ENCODE measurements around the gene KIF13A.

Gene KIF13A

DNA sequence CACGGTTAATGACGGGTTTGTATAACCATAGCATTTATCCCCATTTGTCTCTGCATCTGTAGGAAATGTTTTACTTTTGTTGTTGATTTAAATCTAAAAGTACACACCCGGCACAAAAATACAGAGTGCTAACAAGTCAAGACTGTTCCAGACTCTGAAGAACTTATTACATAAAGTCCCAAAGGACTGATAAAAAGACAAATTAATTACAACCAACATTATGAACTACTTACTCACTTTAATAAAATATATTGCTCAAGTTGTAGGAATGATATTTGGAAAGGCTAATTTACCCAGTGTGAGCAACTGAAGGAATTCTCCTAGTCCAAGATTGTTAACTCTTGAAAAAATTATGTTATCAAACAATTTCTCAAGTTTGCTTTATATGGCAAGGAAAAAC is 115.6 kb downstream of the KIF13A start:
- Histone ChIP-seq H2AFZ (ENCODE audit: low read depth, low read length) (no peak overlapping the region), H3K27me3 (ENCODE audit: insufficient read depth, low read length) (no peaks in the 10 kb centered on the region), H3K4me3 (ENCODE audit: low read length) (no peak overlapping the region), H3K4me1 (ENCODE audit: insufficient read depth, low read length) (peaks cover 3% of the 10 kb centered on the region), H3K9me3 (ENCODE audit: low read length) (peaks cover 3% of the 10 kb centered on the region), H3K36me3 (ENCODE audit: insufficient read depth, low read length) (no peaks in the 10 kb centered on the region)

DNA sequence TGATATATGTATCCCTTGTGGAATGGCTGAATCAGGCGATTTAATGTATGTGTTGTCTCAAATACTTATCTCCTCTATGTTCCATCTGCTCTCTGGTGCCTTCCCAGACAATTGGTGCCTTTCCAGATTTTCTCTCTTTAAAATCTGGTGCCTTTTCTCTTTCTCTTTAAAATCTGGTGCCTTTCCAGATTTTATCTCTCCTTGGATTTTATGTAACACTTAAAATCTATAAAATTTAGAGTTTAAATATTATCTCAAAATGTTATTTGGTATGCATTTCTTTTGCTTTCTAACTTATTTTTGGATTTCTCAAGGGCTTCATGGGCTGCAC is 116.3 kb downstream of the KIF13A start:
- Histone ChIP-seq H3K9me3 (ENCODE audit: low read length) (peaks cover 3% of the 10 kb centered on the region), H3K27me3 (ENCODE audit: insufficient read depth, low read length) (no peaks in the 10 kb centered on the region), H3K4me3 (ENCODE audit: low read length) (no peak overlapping the region), H3K36me3 (ENCODE audit: insufficient read depth, low read length) (no peaks in the 10 kb centered on the region), H3K4me1 (ENCODE audit: insufficient read depth, low read length) (peaks cover 1% of the 10 kb centered on the region), H2AFZ (ENCODE audit: low read depth, low read length) (no peak overlapping the region)

- H3K4me1 ChIP-seq (ENCODE audit: insufficient read depth, low read length): peaks cover 5% of the 10 kb centered on the region
- H2AFZ ChIP-seq (ENCODE audit: low read depth, low read length): no peak overlapping the region
- H3K36me3 ChIP-seq (ENCODE audit: insufficient read depth, low read length): no peaks in the 10 kb centered on the region
- no peaks in the 10 kb centered on the region for H3K27me3 ChIP-seq (ENCODE audit: insufficient read depth, low read length)
- no peak overlapping the region for H3K4me3 ChIP-seq (ENCODE audit: low read length)
- peaks cover 3% of the 10 kb centered on the region for H3K9me3 ChIP-seq (ENCODE audit: low read length)
These were observed 116.9 kb downstream of the KIF13A start for GRCh38 chr6:17870300-17871188.

GRCh38 chr6:17869753-17870050 is 117.7 kb downstream of the KIF13A start:
- Histone ChIP-seq H2AFZ (ENCODE audit: low read depth, low read length) (no peak overlapping the region), H3K4me1 (ENCODE audit: insufficient read depth, low read length) (peaks cover 9% of the 10 kb centered on the region), H3K4me3 (ENCODE audit: low read length) (no peak overlapping the region), H3K27me3 (ENCODE audit: insufficient read depth, low read length) (no peaks in the 10 kb centered on the region), H3K9me3 (ENCODE audit: low read length) (peaks cover under 1% of the 10 kb centered on the region), H3K36me3 (ENCODE audit: insufficient read depth, low read length) (no peaks in the 10 kb centered on the region)

DNA sequence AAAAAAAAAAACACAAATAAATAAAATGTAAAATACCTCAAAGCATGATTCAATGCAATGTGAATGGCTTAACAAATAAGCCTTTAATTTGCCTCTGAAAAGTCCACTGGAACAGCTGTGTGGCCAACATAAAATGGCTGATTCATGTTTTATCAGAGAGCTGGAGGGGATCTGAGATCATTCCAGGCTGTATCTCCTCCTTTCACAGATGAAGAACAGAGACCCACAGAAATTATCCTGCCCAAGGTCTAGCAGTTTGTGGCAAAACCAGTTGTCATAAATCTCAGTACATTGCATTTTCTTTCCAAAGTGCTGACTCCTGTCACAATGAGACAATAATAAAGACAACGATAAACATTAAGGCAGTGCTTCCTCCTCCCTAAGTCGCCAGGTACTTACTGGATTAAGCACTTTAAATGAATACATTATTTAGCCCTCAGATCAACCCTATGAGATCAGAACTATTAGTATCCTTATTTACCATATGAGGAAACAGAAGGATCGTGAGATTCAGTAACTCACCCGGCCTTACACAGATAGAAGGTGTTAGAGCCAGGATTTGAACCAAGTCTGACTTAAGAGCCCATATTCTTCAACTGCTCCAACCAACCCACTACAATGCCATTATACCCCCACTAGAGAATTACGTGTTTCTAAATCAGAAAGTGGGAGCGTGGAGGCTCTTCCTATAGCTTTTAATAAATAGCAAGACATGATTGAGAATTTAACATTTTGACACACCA is 118.3 kb downstream of the KIF13A start:
- no peaks in the 10 kb centered on the region for H3K27me3 ChIP-seq (ENCODE audit: insufficient read depth, low read length)

DNA sequence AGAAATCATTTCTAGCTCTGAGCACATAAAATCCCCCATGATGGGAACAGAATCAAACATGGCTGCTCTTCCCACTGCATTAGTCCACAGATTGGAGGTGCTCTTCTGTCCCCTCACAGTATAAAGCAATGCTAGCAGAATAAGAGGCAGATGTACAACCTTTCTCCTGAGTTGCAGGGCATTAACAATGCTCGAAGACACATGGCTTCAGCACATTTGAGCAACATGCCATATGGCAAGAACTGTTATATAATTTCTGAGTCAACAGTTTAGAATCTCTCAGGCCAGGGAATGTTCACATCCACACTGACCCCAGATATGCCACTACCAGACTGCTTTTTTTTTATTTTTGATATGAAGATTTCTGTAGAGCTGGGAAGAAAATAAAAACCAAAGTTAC is 119.6 kb downstream of the KIF13A start:
- no peaks in the 10 kb centered on the region for H3K36me3 ChIP-seq (ENCODE audit: insufficient read depth, low read length)
- no peak overlapping the region for H3K4me3 ChIP-seq (ENCODE audit: low read length)
- H3K4me1 ChIP-seq (ENCODE audit: insufficient read depth, low read length): peaks cover 9% of the 10 kb centered on the region
- no peak overlapping the region for H2AFZ ChIP-seq (ENCODE audit: low read depth, low read length)
- no peaks in the 10 kb centered on the region for H3K27me3 ChIP-seq (ENCODE audit: insufficient read depth, low read length)
- no peaks in the 10 kb centered on the region for H3K9me3 ChIP-seq (ENCODE audit: low read length)

More for the DNA sequence above, 118.3 kb downstream of the KIF13A start:
- Histone ChIP-seq H3K9me3 (ENCODE audit: low read length) (no peaks in the 10 kb centered on the region), H3K36me3 (ENCODE audit: insufficient read depth, low read length) (no peaks in the 10 kb centered on the region), H3K4me1 (ENCODE audit: insufficient read depth, low read length) (peaks cover 9% of the 10 kb centered on the region), H3K4me3 (ENCODE audit: low read length) (no peak overlapping the region), H2AFZ (ENCODE audit: low read depth, low read length) (no peak overlapping the region)

- no peaks in the 10 kb centered on the region for H3K36me3 ChIP-seq (ENCODE audit: insufficient read depth, low read length)
- no peak overlapping the region for H2AFZ ChIP-seq (ENCODE audit: low read depth, low read length)
- H3K27me3 ChIP-seq (ENCODE audit: insufficient read depth, low read length): no peaks in the 10 kb centered on the region
- H3K4me1 ChIP-seq (ENCODE audit: insufficient read depth, low read length): peaks cover 9% of the 10 kb centered on the region
- no peaks in the 10 kb centered on the region for H3K9me3 ChIP-seq (ENCODE audit: low read length)
- H3K4me3 ChIP-seq (ENCODE audit: low read length): no peak overlapping the region
These were observed 120.5 kb downstream of the KIF13A start for GRCh38 chr6:17866876-17867444.

DNA sequence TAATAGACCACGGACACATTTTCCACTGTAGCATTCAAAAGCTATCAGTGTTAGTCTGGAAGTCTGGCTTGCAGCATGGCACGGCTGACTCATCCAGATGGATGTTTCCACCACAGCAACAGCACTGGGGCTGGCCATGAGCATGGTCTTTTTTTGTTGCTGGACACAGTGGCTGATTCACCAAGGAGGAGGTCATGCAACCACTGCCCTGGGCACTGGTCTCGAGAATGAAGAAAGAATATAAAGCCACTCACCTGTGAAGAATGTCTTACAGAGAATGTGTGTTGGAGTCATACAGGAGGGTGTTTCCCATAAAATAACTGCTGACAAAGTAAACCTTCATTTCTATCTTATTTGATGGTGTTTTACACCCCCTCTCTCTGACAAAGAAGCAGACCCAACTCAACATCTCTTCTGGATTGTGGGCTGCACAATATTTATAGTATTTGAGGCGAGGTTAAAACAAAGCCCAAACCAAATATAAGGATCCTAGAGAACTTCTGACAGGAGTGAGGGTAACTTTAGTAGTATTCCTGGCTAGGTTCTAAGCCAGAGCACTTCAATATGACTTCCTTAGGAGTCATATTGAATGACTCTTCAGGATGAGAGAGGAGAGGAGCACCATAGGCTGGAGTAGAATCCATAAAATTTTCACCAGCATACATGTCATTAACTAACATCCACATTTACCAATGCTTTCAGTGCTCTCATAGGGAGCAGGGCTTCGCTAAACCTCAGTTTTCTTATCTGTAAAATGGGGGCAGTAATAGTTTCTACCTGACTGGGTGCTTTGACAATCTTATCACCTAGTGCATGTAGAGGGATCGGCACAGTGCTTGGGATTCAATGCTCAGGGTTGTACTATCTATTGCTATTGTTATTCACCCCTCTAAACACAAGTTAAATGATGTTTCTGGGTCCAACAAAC is 121.4 kb downstream of the KIF13A start:
- Histone ChIP-seq H3K9me3 (ENCODE audit: low read length) (no peaks in the 10 kb centered on the region), H3K36me3 (ENCODE audit: insufficient read depth, low read length) (no peaks in the 10 kb centered on the region), H3K27me3 (ENCODE audit: insufficient read depth, low read length) (no peaks in the 10 kb centered on the region), H3K4me3 (ENCODE audit: low read length) (no peak overlapping the region), H3K4me1 (ENCODE audit: insufficient read depth, low read length) (peaks cover 9% of the 10 kb centered on the region), H2AFZ (ENCODE audit: low read depth, low read length) (no peak overlapping the region)

GRCh38 chr6:17865243-17865642 is 122.2 kb downstream of the KIF13A start:
- no peak overlapping the region for H3K4me3 ChIP-seq (ENCODE audit: low read length)
- no peaks in the 10 kb centered on the region for H3K36me3 ChIP-seq (ENCODE audit: insufficient read depth, low read length)
- H3K9me3 ChIP-seq (ENCODE audit: low read length): no peaks in the 10 kb centered on the region
- no peak overlapping the region for H2AFZ ChIP-seq (ENCODE audit: low read depth, low read length)
- H3K4me1 ChIP-seq (ENCODE audit: insufficient read depth, low read length): peaks cover 9% of the 10 kb centered on the region
- no peaks in the 10 kb centered on the region for H3K27me3 ChIP-seq (ENCODE audit: insufficient read depth, low read length)

DNA sequence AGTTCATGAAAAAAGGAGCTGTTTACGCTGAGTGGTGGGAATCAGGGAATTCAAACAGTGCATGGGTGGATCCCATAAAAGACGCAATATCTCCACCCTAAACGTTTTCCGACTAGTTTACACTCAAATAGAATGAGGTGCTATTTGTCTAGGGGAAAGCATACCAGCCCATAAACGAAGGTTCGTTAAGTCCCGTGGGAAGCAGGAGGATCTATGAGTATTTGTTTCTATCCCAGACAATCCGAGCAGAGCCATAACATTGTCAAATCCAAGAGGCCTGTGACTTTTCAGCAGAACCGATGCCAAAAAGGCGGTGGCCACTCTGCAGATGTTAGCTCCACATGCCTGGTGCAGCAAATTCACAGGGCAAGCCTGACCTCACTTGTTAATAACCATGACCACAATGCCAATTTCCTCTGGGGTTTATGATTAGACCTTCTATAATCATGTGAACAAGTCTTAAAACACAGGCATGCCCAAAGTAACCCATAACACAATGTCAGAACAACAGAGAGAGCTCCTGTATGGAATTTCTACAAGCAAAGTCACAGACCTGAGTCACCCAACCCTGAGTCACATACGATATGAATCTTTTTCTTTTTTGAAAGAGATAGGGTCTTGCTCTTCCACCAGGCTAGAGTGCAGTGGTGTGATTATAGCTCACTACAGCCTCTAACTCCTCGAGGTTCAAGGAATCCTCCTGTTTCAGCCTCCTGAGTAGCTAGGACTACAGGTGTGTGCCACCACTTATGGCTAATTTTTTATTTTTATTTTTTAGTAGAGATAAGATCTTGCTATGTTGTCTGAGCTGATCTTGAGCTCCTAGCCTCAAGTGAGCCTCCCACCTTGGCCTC is 123.3 kb downstream of the KIF13A start:
- H3K4me3 ChIP-seq (ENCODE audit: low read length): no peak overlapping the region
- no peaks in the 10 kb centered on the region for H3K27me3 ChIP-seq (ENCODE audit: insufficient read depth, low read length)
- peaks cover 9% of the 10 kb centered on the region for H3K4me1 ChIP-seq (ENCODE audit: insufficient read depth, low read length)
- H2AFZ ChIP-seq (ENCODE audit: low read depth, low read length): no peak overlapping the region
- no peaks in the 10 kb centered on the region for H3K9me3 ChIP-seq (ENCODE audit: low read length)
- no peaks in the 10 kb centered on the region for H3K36me3 ChIP-seq (ENCODE audit: insufficient read depth, low read length)

- H2AFZ ChIP-seq (ENCODE audit: low read depth, low read length): no peak overlapping the region
- H3K27me3 ChIP-seq (ENCODE audit: insufficient read depth, low read length): no peaks in the 10 kb centered on the region
- H3K36me3 ChIP-seq (ENCODE audit: insufficient read depth, low read length): no peaks in the 10 kb centered on the region
- no peaks in the 10 kb centered on the region for H3K9me3 ChIP-seq (ENCODE audit: low read length)
- no peak overlapping the region for H3K4me3 ChIP-seq (ENCODE audit: low read length)
- peaks cover 9% of the 10 kb centered on the region for H3K4me1 ChIP-seq (ENCODE audit: insufficient read depth, low read length)
These were observed 126.1 kb downstream of the KIF13A start for GRCh38 chr6:17861361-17861760.

DNA sequence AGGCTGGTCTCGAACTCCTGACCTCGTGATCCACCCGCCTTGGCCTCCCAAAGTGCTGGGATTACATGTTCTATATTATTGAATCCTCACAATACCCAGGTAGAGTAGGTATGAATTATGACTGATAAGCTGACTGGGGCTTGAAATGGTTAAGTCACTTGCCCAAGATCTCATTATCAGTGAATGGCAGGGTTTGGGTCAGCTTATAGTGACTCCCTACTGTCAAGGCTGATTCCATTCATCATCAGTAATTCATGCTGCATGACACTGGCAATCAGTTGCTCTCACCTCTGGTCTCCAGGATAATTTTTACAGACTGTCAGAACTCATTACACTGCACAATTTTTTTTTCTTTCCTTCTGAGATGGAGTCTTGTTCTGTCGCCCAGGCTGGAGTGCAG is 127.6 kb downstream of the KIF13A start:
- Histone ChIP-seq H3K4me1 (ENCODE audit: insufficient read depth, low read length) (no peaks in the 10 kb centered on the region), H3K4me3 (ENCODE audit: low read length) (no peak overlapping the region), H2AFZ (ENCODE audit: low read depth, low read length) (no peak overlapping the region), H3K36me3 (ENCODE audit: insufficient read depth, low read length) (peaks cover 1% of the 10 kb centered on the region), H3K27me3 (ENCODE audit: insufficient read depth, low read length) (no peaks in the 10 kb centered on the region), H3K9me3 (ENCODE audit: low read length) (no peaks in the 10 kb centered on the region)
